ENCODE measurements around the gene LRP2BP.
"Not testable (repeated sequence)": the region's sequence is repeated elsewhere in the genome, so short reads cannot be mapped to it uniquely, and the experiment has no call there.

The LRP2BP gene

GRCh38 chr4:185369731-185370130, 26.0 kb downstream of the LRP2BP start:
- TF ChIP-seq CTCF (IDR thresholded peaks at IDR 0.05; ENCODE audit: low read depth, low read length): no peak
- H3K4me3 ChIP-seq (ENCODE audit: low read depth, low read length): no peak overlapping the region
- no peak for DNase-seq (ENCODE audit: low read depth, low spot score)
- in situ Hi-C loops (cut with HindIII; ENCODE audit: low sequenced_read_pairs): no loop called here

- in situ Hi-C loops (cut with HindIII; ENCODE audit: low sequenced_read_pairs): no loop called here
- TF ChIP-seq CTCF (IDR thresholded peaks at IDR 0.05; ENCODE audit: low read depth, low read length): no peak
- no peak for DNase-seq (ENCODE audit: low read depth, low spot score)
- H3K4me3 ChIP-seq (ENCODE audit: low read depth, low read length): no peak overlapping the region
Measured at GRCh38 chr4:185364886-185365285, 30.8 kb downstream of the LRP2BP start.

- no peak overlapping the region for H3K4me3 ChIP-seq (ENCODE audit: low read depth, low read length)
- in situ Hi-C loops (cut with HindIII; ENCODE audit: low sequenced_read_pairs): no loop called here
- no peak for TF ChIP-seq CTCF (IDR thresholded peaks at IDR 0.05; ENCODE audit: low read depth, low read length)
- no peak for DNase-seq (ENCODE audit: low read depth, low spot score)
Measured at GRCh38 chr4:185363251-185363650, 32.5 kb downstream of the LRP2BP start.

GRCh38 chr4:185362570-185362969, 33.2 kb downstream of the LRP2BP start:
- DNase-seq (ENCODE audit: low read depth, low spot score): peak; percentile 27
- H3K4me3 ChIP-seq (ENCODE audit: low read depth, low read length); in situ Hi-C loops (cut with HindIII; ENCODE audit: low sequenced_read_pairs): not testable (repeated sequence)

GRCh38 chr4:185361872-185362271, 33.9 kb downstream of the LRP2BP start:
- no peak overlapping the region for H3K4me3 ChIP-seq (ENCODE audit: low read depth, low read length)
- TF ChIP-seq CTCF (IDR thresholded peaks at IDR 0.05; ENCODE audit: low read depth, low read length): no peak
- DNase-seq (ENCODE audit: low read depth, low spot score): no peak
- in situ Hi-C loops (cut with HindIII; ENCODE audit: low sequenced_read_pairs): no loop called here

- in situ Hi-C loops (cut with HindIII; ENCODE audit: low sequenced_read_pairs): no loop called here
- TF ChIP-seq CTCF (IDR thresholded peaks at IDR 0.05; ENCODE audit: low read depth, low read length): no peak
- H3K4me3 ChIP-seq (ENCODE audit: low read depth, low read length): no peak overlapping the region
- peak; percentile 84 for DNase-seq (ENCODE audit: low read depth, low spot score)
Measured at GRCh38 chr4:185359767-185360446, 35.8 kb downstream of the LRP2BP start.

- in situ Hi-C loops (cut with HindIII; ENCODE audit: low sequenced_read_pairs): no loop called here
- no peak for TF ChIP-seq CTCF (IDR thresholded peaks at IDR 0.05; ENCODE audit: low read depth, low read length)
- peak; percentile 87 for DNase-seq (ENCODE audit: low read depth, low spot score)
- H3K4me3 ChIP-seq (ENCODE audit: low read depth, low read length): no peak overlapping the region
Measured at GRCh38 chr4:185358959-185359358, 36.8 kb downstream of the LRP2BP start.
